Colonic mucosa (tissue), 4 donors: ENCODE measurements around the gene OVCH1. TPM values are rescaled to one million over a fixed set of nuclear protein-coding genes. Genes with fewer than 3 reads are reported as not detected.

Source experiments
- DNase-seq: peaks from one replicate; pipeline ENCODE4 v3.0.0-alpha.2; 2020
- H3K27ac ChIP-seq: fragments of 200-600 bp; one replicate; pipeline ENCODE4 v1.8.0; 2021
- H3K27me3 ChIP-seq: fragments of 200-600 bp; one replicate; pipeline ENCODE4 v1.8.0; 2021
- H3K36me3 ChIP-seq: fragments of 200-600 bp; one replicate; pipeline ENCODE4 v1.8.0; 2021
- H3K4me1 ChIP-seq: fragments of 200-600 bp; one replicate; pipeline ENCODE4 v1.8.0; 2021; ENCODE audit warnings: mild to moderate bottlenecking
- H3K4me3 ChIP-seq: fragments of 200-600 bp; one replicate; pipeline ENCODE4 v1.8.0; 2021
- H3K9ac ChIP-seq, 2 donors: one replicate each; pipeline ENCODE4 v1.7.0; 2013; ENCODE audit warnings: control low read depth in 2 of 2, low read depth in 2 of 2, low read length in 2 of 2
- H3K9me3 ChIP-seq: fragments of 200-600 bp; one replicate; pipeline ENCODE4 v1.8.0; 2021
- CTCF ChIP-seq: fragments of 200-600 bp; IDR thresholded peaks from one replicate; pipeline ENCODE4 v1.8.0; 2022; ENCODE audit warnings: antibody characterized with exemption, mild to moderate bottlenecking
- intact Hi-C: fragments of 100-400 bp; cut with DNase I; formaldehyde crosslinking; loops from one replicate; pipeline ENCODE4 v1.14.1; 2022
- total RNA-seq, 2 donors: library from RNA; stranded (reverse); fragmentation: NEBNext Ultra II Directional in 1 of 2; extraction: Animal tissue kit (Norgen Biotek cat#: 25700) in 1 of 2; gene quantifications; one replicate each; pipeline ENCODE4 v1.2.1, GENCODE V29; 2021
- donor health status: healthy.
- donor health status: DM: no; HTN: no; CAD: no.
- donor health status: DM: no; HTN: no; CAD: no.

Gene OVCH1
- not detected for total RNA-seq

- Histone ChIP-seq H3K4me1 (no peaks in the 10 kb centered on the region), H3K27ac (no peak within 1 kb of the TSS), H3K36me3 (no peaks in the 10 kb centered on the region), H3K9me3 (no peaks in the 10 kb centered on the region), H3K27me3 (no peaks in the 10 kb centered on the region), H3K4me3 (no peak within 1 kb of the TSS), H3K9ac (no peak within 1 kb of the TSS)
- DNase-seq = no peak
- intact Hi-C loops = no loop called here
- no peak for TF ChIP-seq CTCF
These were observed at the start of gene OVCH1 for GRCh38 chr12:29497588-29497987. Gene OVCH1 (minus strand): TSS chr12:29497686. CDS start chr12:29497686, 0 bp downstream.

GRCh38 chr12:29547151-29547632 lies 49.7 kb upstream of the OVCH1 start:
- Histone ChIP-seq H3K9me3 (no peaks in the 10 kb centered on the region), H3K4me1 (no peaks in the 10 kb centered on the region), H3K36me3 (no peaks in the 10 kb centered on the region), H3K27me3 (no peaks in the 10 kb centered on the region), H3K4me3 (no peak overlapping the region), H3K27ac (no peak overlapping the region), H3K9ac (no peak overlapping the region)
- intact Hi-C loops = no loop called here
- TF ChIP-seq CTCF = no peak
- DNase-seq = no peak

- DNase-seq = no peak
- no peak for TF ChIP-seq CTCF
- intact Hi-C loops = no loop called here
- Histone ChIP-seq H3K9me3 (no peaks in the 10 kb centered on the region), H3K27ac (no peak overlapping the region), H3K4me3 (no peak overlapping the region), H3K36me3 (no peaks in the 10 kb centered on the region), H3K4me1 (no peaks in the 10 kb centered on the region), H3K9ac (no peak overlapping the region), H3K27me3 (no peaks in the 10 kb centered on the region)
These were observed 48.5 kb upstream of the OVCH1 start for GRCh38 chr12:29546000-29546399.

GRCh38 chr12:29545102-29545467 lies 47.6 kb upstream of the OVCH1 start:
- Histone ChIP-seq H3K9ac (no peak overlapping the region), H3K4me1 (no peaks in the 10 kb centered on the region), H3K36me3 (no peaks in the 10 kb centered on the region), H3K9me3 (no peaks in the 10 kb centered on the region), H3K4me3 (no peak overlapping the region), H3K27ac (no peak overlapping the region), H3K27me3 (no peaks in the 10 kb centered on the region)
- no peak for DNase-seq
- intact Hi-C loops = no loop called here
- TF ChIP-seq CTCF = no peak

- no peaks in the 10 kb centered on the region for H3K4me1 ChIP-seq
- no peak overlapping the region for H3K27ac ChIP-seq
These were observed 47.1 kb upstream of the OVCH1 start for GRCh38 chr12:29544428-29545101.

More at GRCh38 chr12:29544428-29545101, 47.1 kb upstream of the OVCH1 start:
- no peak for DNase-seq
- Histone ChIP-seq H3K9ac (no peak overlapping the region), H3K36me3 (no peaks in the 10 kb centered on the region), H3K4me3 (no peak overlapping the region), H3K27me3 (no peaks in the 10 kb centered on the region), H3K9me3 (no peaks in the 10 kb centered on the region)
- no peak for TF ChIP-seq CTCF
- intact Hi-C loops = no loop called here
